HG03280 (cell line): ENCODE results near the gene UGGT1.

ENCODE experiments used
- ATAC-seq: cut with Tn5 transposase; IDR thresholded peaks from one replicate; pipeline ENCODE4 v1.9.1; 2021; ENCODE audit warnings: mild to moderate bottlenecking, moderate library complexity; ENCODE audit not compliant: unreplicated experiment

The UGGT1 gene

DNA sequence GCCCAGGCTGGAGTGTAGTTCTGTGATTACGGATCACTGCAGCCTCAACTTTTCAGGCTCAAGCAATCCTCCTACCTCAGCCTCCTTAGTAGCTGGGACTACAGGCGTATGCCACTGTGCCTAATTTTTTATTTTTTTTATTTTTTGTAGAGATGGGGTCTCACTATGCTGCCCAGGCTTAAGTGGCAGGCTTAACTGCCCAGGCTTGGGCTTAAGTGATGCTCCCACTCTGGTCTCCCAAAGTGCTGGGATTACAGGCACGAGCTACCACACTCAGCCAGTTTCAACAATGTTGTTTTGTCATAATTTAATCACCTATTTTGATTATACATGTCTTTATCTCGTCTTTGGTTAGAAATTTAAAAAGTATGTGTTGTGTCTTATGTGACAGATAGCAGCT lies 18.2 kb downstream of the UGGT1 start:
- ATAC-seq: no peak

GRCh38 chr2:128115921-128116623 lies 25.1 kb downstream of the UGGT1 start:
- no peak for ATAC-seq

- no peak for ATAC-seq
Observed at GRCh38 chr2:128134573-128134972, 43.6 kb downstream of the UGGT1 start.

GRCh38 chr2:128137094-128137616 lies 46.2 kb downstream of the UGGT1 start:
- no peak for ATAC-seq

DNA sequence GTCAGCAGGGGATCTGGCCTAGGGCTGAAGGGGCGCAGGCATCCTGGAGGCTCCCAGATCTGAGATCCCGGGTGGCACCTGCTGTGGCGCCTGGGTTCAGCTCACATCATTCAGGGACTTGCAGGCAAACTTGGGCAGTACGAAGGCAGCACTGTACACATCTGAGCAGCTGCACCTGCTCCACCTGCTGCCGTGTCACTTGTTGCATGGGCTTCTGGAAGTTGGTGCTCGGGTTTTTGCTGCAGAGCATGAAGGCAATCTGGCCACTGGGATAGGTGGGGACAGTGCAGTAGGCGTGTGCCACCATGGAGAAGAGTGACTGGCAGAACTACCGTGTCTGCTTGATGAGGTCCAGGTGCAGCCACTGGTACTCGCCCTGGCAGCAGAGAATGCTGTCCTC lies 48.6 kb downstream of the UGGT1 start:
- no peak for ATAC-seq

GRCh38 chr2:128145651-128146050 lies 54.7 kb downstream of the UGGT1 start:
- no peak for ATAC-seq

GRCh38 chr2:128153786-128154185 lies 62.8 kb downstream of the UGGT1 start:
- ATAC-seq: no peak

GRCh38 chr2:128154225-128154624 lies 63.2 kb downstream of the UGGT1 start:
- ATAC-seq: no peak

DNA sequence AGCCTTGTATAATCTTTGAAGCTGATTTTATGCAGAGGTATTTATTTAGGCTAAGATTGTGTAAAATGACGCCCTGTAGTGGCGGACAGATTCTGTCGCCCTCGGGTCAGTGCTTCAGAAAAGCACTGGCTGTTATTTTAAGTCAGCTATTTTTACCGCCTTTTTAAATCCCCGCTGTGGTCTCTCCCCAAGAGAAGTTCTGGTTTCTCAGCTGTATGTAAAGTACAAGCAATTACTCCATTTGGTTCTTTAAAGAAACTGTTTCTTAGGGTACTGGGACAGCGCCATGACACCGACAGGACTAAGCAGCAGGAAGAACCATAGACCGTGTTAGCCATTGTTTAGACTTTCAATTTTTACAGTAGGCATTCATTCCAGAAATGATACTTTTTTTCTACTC lies 65.0 kb downstream of the UGGT1 start:
- ATAC-seq: no peak

DNA sequence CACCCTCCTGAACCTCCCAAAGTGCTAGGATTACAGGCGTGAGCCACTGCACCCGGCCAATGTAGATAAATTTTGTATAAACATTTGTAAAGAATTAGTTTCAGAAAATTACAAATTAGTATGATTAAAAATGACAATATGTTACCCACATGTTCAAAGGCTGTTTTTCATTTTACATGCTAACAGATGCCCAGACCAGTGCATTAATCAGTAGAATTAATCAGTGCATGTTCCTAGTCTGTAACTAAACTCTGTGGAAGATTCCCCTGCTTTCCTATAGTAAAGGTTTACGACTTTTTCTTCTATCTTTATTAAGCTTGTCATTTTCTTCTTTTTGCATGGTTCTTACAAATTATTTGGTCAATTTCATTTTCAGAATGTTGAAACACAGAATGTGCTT lies 65.8 kb downstream of the UGGT1 start:
- ATAC-seq: no peak

GRCh38 chr2:128157644-128158043 lies 66.6 kb downstream of the UGGT1 start:
- ATAC-seq: no peak

DNA sequence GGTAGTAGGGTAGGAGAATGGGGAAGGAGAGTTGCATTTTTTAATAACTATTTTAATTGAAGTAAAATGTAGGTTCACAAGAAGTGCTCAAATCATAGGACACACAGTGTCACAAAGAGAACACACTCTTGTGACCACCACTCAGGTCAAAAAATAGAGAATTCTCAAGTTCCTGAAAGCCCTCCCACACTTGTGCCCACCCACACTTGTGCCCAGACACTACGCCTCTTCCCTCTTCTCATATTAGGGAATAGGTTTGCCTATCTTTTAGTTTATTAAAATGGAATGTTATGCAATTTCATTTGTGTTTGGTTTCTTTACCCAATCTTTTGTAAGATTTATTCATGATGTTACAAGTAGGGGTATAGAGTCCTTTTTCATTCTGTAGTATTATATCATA lies 67.2 kb downstream of the UGGT1 start:
- no peak for ATAC-seq

GRCh38 chr2:128159437-128159836 lies 68.4 kb downstream of the UGGT1 start:
- no peak for ATAC-seq

GRCh38 chr2:128160616-128161275 lies 69.7 kb downstream of the UGGT1 start:
- ATAC-seq: no peak

DNA sequence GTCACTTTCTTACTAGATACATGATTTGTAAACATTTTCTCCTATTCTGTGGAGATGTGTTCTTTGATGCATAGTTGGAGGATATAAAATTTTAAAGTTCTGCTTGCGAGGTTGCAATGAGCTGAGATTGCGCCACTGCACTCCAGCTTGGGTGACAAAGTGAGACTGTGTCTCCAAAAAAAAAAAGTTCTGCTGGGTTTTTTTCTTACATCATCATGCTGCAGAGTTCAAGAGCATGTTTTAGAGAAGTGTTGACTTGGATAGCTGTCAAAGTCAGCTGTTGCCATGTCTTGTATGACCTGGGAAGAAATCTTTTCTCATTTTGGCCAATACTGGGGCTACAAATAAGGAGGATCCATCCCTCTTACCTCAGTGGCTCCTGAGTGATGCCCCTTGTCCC lies 71.3 kb downstream of the UGGT1 start:
- no peak for ATAC-seq

DNA sequence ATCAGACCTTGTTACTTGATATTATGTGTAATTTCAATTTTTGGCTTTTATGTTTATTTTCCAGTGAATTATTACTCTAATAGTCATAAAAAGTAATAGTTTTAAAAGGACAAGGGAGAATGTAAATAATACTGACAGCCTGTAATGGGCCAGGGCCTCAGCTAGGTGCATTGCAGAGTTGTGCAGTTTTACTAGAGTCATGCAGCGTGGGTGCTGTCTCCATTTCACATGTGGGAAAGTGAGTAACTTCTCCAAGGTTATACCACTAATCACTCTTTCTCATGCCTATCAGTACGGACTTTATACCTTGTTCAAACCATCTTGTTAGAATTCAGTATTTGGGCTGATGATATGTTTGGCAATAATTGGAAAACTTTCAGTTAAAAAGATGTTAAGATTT lies 73.3 kb downstream of the UGGT1 start:
- ATAC-seq: no peak

- ATAC-seq: no peak
Observed at GRCh38 chr2:128166746-128167353, 75.8 kb downstream of the UGGT1 start.

DNA sequence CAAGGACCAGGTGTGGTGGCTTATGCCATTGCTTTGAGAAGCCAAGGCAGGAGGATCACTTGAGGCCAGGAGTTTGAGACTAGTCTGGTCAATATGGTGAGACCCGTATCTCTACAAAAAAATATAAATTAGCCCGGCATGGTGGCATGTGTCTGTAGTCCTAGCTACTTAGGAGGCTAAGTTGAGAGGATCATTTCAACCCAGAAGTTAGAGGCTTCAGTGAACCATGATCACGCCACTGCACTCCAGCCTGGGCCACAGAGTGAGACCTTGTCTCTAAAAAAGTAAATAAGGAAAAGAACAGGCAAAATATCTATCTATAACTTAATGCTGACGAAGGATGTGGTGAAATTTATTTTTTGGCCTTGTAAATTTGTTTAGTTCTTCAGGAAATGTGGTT lies 78.1 kb downstream of the UGGT1 start:
- ATAC-seq: no peak

- ATAC-seq: no peak
Observed at GRCh38 chr2:128169497-128169896, 78.5 kb downstream of the UGGT1 start.

GRCh38 chr2:128169933-128170709 lies 79.1 kb downstream of the UGGT1 start:
- no peak for ATAC-seq

DNA sequence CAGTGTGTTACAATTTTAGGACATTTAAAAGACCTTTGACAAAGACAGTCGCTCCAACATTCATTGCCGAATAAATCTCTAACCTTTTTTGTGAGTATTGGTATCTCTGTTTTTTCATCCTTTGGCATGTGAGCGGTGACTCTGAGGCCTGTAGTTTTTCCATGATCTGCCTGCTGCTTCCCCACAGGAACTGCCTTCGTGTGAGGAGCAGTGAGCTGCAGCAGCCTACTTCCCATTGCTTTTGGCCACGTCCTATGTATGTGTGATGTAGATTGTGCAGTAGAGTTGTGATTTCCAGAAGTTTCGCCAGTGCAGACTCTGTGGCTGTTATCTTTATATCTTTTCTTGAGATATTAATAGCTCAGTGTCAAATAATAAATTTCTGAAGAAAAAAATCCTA lies 79.8 kb downstream of the UGGT1 start:
- no peak for ATAC-seq
